Keratinocyte (primary cell): ENCODE results near the gene VTI1A. TPM values are rescaled to one million over a fixed set of nuclear protein-coding genes. Genes with fewer than 3 reads are reported as not detected.

Experiments used
- DNase-seq: peaks from one replicate; pipeline ENCODE4 v3.0.0-alpha.2; 2011; ENCODE audit warnings: low read depth, missing footprints, low spot score
- FAIRE-seq: peaks from 2 replicates; lab custom pipeline; 2011; peaks lifted over from hg19 to GRCh38; lab: Jason Lieb, UNC
- H2AFZ ChIP-seq: 2 replicates; pipeline ENCODE4 v1.6.0; 2012; ENCODE audit warnings: low read length, control low read depth, inconsistent platforms; ENCODE audit not compliant: control insufficient read depth
- H3K27ac ChIP-seq: 2 replicates; pipeline ENCODE4 v1.5.1; 2011; ENCODE audit warnings: low read length; ENCODE audit not compliant: control insufficient read depth, insufficient read depth
- H3K27me3 ChIP-seq: 3 replicates; pipeline ENCODE4 v1.6.0; 2011; ENCODE audit warnings: low read length; ENCODE audit not compliant: control insufficient read depth, insufficient read depth; ENCODE audit errors: extremely low read depth
- H3K36me3 ChIP-seq, 2 experiments: 2 replicates in 1 of 2; 3 replicates in 1 of 2; pipeline ENCODE4 v1.5.1; 2011; ENCODE audit warnings: low read length in 2 of 2, mild to moderate bottlenecking in 1 of 2; ENCODE audit not compliant: control insufficient read depth in 2 of 2, insufficient read depth in 2 of 2; ENCODE audit errors: extremely low read depth in 1 of 2
- H3K4me1 ChIP-seq: 3 replicates; pipeline ENCODE4 v1.5.1; 2011; ENCODE audit warnings: low read length; ENCODE audit not compliant: control insufficient read depth, insufficient read depth; ENCODE audit errors: extremely low read depth
- H3K4me2 ChIP-seq: 3 replicates; pipeline ENCODE4 v1.6.0; 2011; ENCODE audit warnings: low read depth, low read length; ENCODE audit not compliant: control insufficient read depth, insufficient read depth; ENCODE audit errors: extremely low read depth
- H3K4me3 ChIP-seq, 3 experiments: fragments of 200-600 bp in 1 of 3; sonication (generic) in 1 of 3; 2 replicates in 2 of 3; 3 replicates in 1 of 3; pipeline ENCODE4 v1.5.1; 2011 to 2016; ENCODE audit warnings: low read length in 3 of 3, mild to moderate bottlenecking in 3 of 3, control low read depth in 2 of 3, inconsistent platforms in 1 of 3, low read depth in 1 of 3, mixed read lengths in 1 of 3, mixed run types in 1 of 3, moderate library complexity in 1 of 3; ENCODE audit not compliant: control insufficient read depth in 2 of 3, insufficient read depth in 2 of 3; ENCODE audit errors: extremely low read depth in 1 of 3
- H3K79me2 ChIP-seq: 2 replicates; pipeline ENCODE4 v1.6.0; 2012; ENCODE audit warnings: low read length; ENCODE audit not compliant: control insufficient read depth, insufficient read depth
- H3K9ac ChIP-seq: 3 replicates; pipeline ENCODE4 v1.6.0; 2011; ENCODE audit warnings: low read length; ENCODE audit not compliant: control insufficient read depth, insufficient read depth; ENCODE audit errors: extremely low read depth
- H3K9me1 ChIP-seq: 3 replicates; pipeline ENCODE4 v1.6.0; 2011; ENCODE audit warnings: low read length; ENCODE audit not compliant: control insufficient read depth, insufficient read depth; ENCODE audit errors: extremely low read depth
- H3K9me3 ChIP-seq: 2 replicates; pipeline ENCODE4 v1.5.1; 2012; ENCODE audit warnings: low read depth, low read length; ENCODE audit not compliant: control insufficient read depth
- H4K20me1 ChIP-seq: 3 replicates; pipeline ENCODE4 v1.6.0; 2011; ENCODE audit warnings: low read length; ENCODE audit not compliant: control insufficient read depth, insufficient read depth; ENCODE audit errors: extremely low read depth
- EZH2 ChIP-seq: IDR thresholded peaks from one replicate; pipeline ENCODE4 v1.6.1; 2012; ENCODE audit warnings: inconsistent platforms, mild to moderate bottlenecking, low read length, moderate library complexity
- dilution Hi-C: fragments of 300-500 bp; cut with MboI; formaldehyde crosslinking; loops from one replicate; pipeline ENCODE4 v1.7.0; 2020; ENCODE audit warnings: low sequenced_read_pairs; ENCODE audit not compliant: extremely low pct_ligation_motif_present
- polyA plus RNA-seq, 5 experiments: library from polyadenylated mRNA; depleted of rRNA in 3 of 5; stranded (reverse) in 3 of 5; stranded (forward) in 1 of 5; unstranded in 1 of 5; fragments of >200 nt; gene quantifications; 1 replicate in 1 of 5; 2 replicates in 3 of 5; 3 replicates in 1 of 5; pipeline versions ENCODE4 v1.2.1 to v1.2.3, GENCODE V29; 2011 to 2012; ENCODE audit warnings: missing spikeins in 2 of 5, low read depth in 1 of 5, low replicate concordance in 1 of 5
- TF ChIP-seq, protein P1 (sequence below), 3 experiments: IDR thresholded peaks in 1 of 3; conservative IDR thresholded peaks in 1 of 3; optimal IDR thresholded peaks in 1 of 3; 2 replicates in 2 of 3; 3 replicates in 1 of 3; pipeline versions ENCODE3 to v1.5.1; 2011; ENCODE audit warnings: low read length in 3 of 3, mild to moderate bottlenecking in 3 of 3, moderate library complexity in 2 of 3, control low read depth in 1 of 3, inconsistent platforms in 1 of 3; ENCODE audit not compliant: insufficient read depth in 2 of 3; ENCODE audit errors: extremely low read depth in 1 of 3

VTI1A gene
- polyA plus RNA-seq, 1 donor (not counting 4 experiments of a cell fraction or from before 2014, with no cell fraction given), result 18.5 TPM

DNA sequence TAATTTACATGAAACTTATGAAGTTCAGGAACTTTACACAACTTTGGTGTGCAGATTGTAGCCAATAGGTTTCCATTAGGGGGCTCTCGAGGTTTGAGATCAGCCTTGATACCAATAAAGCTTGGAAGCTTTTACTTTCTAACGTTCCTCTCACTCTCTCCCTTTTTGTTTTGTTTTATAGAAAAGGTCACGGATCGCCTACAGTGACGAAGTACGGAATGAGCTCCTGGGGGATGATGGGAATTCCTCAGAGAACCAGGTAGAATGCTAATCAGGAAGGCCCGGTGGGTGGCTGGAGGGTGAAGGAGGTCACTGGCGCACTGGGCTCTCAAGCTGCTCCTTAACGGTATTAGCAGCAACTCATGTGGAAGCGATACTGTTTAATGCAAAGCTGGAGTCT is 79.9 kb downstream of the VTI1A start:
- Histone ChIP-seq H3K9me1 (no peaks in the 10 kb centered on the region), H3K4me1 (peaks cover 16% of the 10 kb centered on the region), H3K27ac (no peak overlapping the region), H3K9ac (no peak overlapping the region), H3K27me3 (no peaks in the 10 kb centered on the region), H3K79me2 (no peaks in the 10 kb centered on the region), H4K20me1 (no peaks in the 10 kb centered on the region), H3K4me2 (no peak overlapping the region), H3K4me3 (no peak overlapping the region), H3K9me3 (no peaks in the 10 kb centered on the region), H3K36me3 (no peaks in the 10 kb centered on the region), H2AFZ (no peak overlapping the region)
- no peak for DNase-seq
- no peak for TF ChIP-seq EZH2
- TF ChIP-seq, protein P1, sequence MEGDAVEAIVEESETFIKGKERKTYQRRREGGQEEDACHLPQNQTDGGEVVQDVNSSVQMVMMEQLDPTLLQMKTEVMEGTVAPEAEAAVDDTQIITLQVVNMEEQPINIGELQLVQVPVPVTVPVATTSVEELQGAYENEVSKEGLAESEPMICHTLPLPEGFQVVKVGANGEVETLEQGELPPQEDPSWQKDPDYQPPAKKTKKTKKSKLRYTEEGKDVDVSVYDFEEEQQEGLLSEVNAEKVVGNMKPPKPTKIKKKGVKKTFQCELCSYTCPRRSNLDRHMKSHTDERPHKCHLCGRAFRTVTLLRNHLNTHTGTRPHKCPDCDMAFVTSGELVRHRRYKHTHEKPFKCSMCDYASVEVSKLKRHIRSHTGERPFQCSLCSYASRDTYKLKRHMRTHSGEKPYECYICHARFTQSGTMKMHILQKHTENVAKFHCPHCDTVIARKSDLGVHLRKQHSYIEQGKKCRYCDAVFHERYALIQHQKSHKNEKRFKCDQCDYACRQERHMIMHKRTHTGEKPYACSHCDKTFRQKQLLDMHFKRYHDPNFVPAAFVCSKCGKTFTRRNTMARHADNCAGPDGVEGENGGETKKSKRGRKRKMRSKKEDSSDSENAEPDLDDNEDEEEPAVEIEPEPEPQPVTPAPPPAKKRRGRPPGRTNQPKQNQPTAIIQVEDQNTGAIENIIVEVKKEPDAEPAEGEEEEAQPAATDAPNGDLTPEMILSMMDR (optimal IDR thresholded peaks at IDR 0.05 in 1 of 3, IDR thresholded peaks at IDR 0.05 in 1 of 3, conservative IDR thresholded peaks at IDR 0.05 in 1 of 3; ENCODE audit: extremely low read depth in 1 of 3, insufficient read depth in 2 of 3, low read length in 3 of 3), result no peak
- dilution Hi-C loops, result no loop called here
- FAIRE-seq, result no peak

DNA sequence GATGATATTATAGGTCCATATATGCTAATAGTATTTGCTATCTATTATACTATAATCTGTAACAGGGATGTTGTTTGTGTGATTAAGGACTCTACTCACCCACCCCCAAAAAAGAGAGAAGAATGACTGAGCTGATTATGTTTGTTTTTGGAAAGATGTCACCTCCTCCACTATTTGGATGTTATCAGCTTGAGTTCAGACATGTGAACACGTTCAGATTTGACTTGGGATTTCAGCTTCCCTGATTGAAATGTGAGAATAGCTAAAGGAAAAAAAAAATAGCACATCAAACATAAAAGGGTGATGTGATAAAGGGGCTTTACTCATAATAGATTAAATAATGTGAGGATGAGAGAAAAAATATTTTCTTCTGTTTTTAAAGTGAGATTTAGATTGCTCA is 81.2 kb downstream of the VTI1A start:
- H4K20me1 ChIP-seq, result no peaks in the 10 kb centered on the region
- H3K4me3 ChIP-seq, result no peak overlapping the region
- dilution Hi-C loops, result no loop called here
- no peaks in the 10 kb centered on the region for H3K9me3 ChIP-seq
- H3K9ac ChIP-seq, result no peak overlapping the region
- no peaks in the 10 kb centered on the region for H3K79me2 ChIP-seq
- no peaks in the 10 kb centered on the region for H3K27me3 ChIP-seq
- H3K4me2 ChIP-seq, result no peak overlapping the region
- peaks cover 16% of the 10 kb centered on the region for H3K4me1 ChIP-seq
- H2AFZ ChIP-seq, result no peak overlapping the region
- no peaks in the 10 kb centered on the region for H3K9me1 ChIP-seq
- no peak overlapping the region for H3K27ac ChIP-seq
- no peaks in the 10 kb centered on the region for H3K36me3 ChIP-seq
- no peak for TF ChIP-seq EZH2
- TF ChIP-seq, protein P1 (optimal IDR thresholded peaks at IDR 0.05 in 1 of 3, IDR thresholded peaks at IDR 0.05 in 1 of 3, conservative IDR thresholded peaks at IDR 0.05 in 1 of 3; ENCODE audit: extremely low read depth in 1 of 3, insufficient read depth in 2 of 3, low read length in 3 of 3), result no peak
- FAIRE-seq, result no peak
- no peak for DNase-seq
